ENCODE results near the gene SNRPA.

GRCh38 chr19:40707615-40708014, 43.4 kb upstream of the SNRPA start:
- TF ChIP-seq CTCF (IDR thresholded peaks at IDR 0.05; ENCODE audit: insufficient read depth, low read length, poor library complexity, severe bottlenecking) (no peak), EZH2phosphoT487 (conservative IDR thresholded peaks at IDR 0.05; ENCODE audit: low read length) (no peak)
